ENCODE results near the gene SLC25A48.

Gene SLC25A48

DNA sequence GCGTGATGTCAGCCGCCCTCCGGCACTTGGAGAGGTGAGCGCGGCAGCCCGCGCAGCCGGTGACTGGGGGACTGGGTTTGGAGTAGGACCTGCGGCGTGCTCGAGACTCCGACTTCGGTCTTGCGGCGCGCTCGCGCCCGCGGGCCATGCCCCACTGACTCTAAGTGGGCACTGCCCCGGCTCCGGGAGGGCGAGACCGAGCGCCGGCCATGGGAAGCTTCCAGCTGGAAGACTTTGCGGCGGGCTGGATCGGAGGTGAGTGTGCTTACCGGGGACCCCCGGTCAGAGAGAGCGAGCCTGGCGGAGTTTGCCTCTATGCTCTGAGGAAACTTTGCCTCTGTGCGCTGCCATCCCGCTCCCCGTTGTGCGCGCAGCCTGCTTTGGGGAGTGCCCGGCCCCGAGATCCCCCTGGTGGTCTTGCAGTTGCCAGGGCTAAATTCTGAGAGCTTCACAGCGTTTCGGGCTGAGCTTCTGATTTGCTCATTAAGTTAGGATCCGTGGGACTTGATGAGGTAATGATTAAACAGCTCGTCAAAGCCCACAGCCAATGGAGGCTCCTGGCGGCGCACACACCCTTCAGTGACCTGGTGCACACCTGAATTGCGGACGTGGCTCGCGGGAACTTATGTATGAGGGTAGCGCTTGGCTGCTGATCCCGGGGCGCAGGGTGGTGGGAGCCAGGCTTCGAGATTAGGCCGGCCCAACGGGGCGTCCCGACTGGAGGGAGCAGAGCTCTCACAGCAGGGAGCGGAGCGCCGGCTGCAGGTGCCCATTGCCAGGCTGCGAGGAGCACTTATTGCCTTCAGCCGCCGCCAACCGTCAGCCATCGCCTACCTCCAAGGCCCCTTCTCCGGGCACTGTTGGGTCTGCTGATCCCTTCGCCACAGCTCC is at the start of gene SLC25A48:
SLC25A48 (plus strand) TSS at position 25 of the 891 bp plus-strand sequence; CDS start at position 210, 185 bp downstream.
- peak within 1 kb of the TSS; percentile 75 for H3K4me3 ChIP-seq (ENCODE audit: low read length)
- H3K27me3 ChIP-seq (replicated peaks; ENCODE audit: control insufficient read depth, insufficient read depth, low read length), result peaks cover 79% of the 10 kb centered on the region
- peak; percentile 61 for DNase-seq (ENCODE audit: low read depth)
- peaks cover 4% of the 10 kb centered on the region for H3K4me1 ChIP-seq (ENCODE audit: control insufficient read depth, insufficient read depth, low read length)
- H3K36me3 ChIP-seq (ENCODE audit: control insufficient read depth, insufficient read depth, low read length, severe bottlenecking), result no peaks in the 10 kb centered on the region
- H3K9ac ChIP-seq (ENCODE audit: low read length), result no peak within 1 kb of the TSS
- H3K9me3 ChIP-seq (ENCODE audit: control insufficient read depth, low read length), result peaks cover 9% of the 10 kb centered on the region

GRCh38 chr5:135800656-135801055 is 33.8 kb upstream of the SLC25A48 start:
- no peak for DNase-seq (ENCODE audit: low read depth)
- no peak overlapping the region for H3K4me3 ChIP-seq (ENCODE audit: low read length)
- H3K36me3 ChIP-seq (ENCODE audit: control insufficient read depth, insufficient read depth, low read length, severe bottlenecking), result no peaks in the 10 kb centered on the region
- no peaks in the 10 kb centered on the region for H3K9me3 ChIP-seq (ENCODE audit: control insufficient read depth, low read length)
- peaks cover 30% of the 10 kb centered on the region for H3K27me3 ChIP-seq (replicated peaks; ENCODE audit: control insufficient read depth, insufficient read depth, low read length)
- no peaks in the 10 kb centered on the region for H3K4me1 ChIP-seq (ENCODE audit: control insufficient read depth, insufficient read depth, low read length)
- H3K9ac ChIP-seq (ENCODE audit: low read length), result no peak overlapping the region

DNA sequence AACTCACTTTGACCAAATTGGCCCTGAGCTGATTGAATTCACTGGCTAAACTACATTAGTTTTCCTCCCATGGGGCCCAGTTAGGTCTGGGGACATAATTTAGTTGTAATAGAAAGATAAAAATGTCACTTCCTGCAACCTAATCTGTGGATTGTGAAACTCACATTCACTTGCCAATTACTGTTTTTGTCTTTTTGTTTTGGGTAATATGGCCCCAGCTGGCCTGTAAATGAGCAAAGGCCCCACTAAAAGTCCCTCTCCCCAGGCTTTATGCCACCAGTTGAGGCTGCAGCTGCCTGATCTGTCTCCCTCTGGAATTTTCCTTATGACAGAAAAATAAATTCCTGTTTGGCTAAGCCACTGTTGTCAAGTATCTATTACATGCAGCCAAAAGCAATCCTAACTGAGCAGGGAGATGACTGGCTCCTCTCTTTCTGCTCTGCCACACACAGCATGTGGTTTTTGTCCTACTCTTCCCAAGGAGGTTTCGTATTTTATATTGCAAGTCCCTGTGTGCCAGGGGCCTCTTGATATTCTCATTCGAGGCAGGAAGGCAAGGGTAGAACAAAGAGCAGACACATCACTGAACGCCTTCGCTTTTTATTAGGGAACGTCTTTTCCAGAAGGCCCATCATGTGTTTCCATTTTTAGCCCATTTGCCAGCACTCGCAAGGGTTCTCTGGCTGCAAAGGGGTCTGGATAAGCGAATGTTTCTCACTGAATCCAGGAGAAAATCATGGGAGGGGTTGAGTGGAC is 24.1 kb upstream of the SLC25A48 start:
- H3K9me3 ChIP-seq (ENCODE audit: control insufficient read depth, low read length), result peaks cover 6% of the 10 kb centered on the region
- H3K4me3 ChIP-seq (ENCODE audit: low read length), result no peak overlapping the region
- no peak overlapping the region for H3K9ac ChIP-seq (ENCODE audit: low read length)
- H3K4me1 ChIP-seq (ENCODE audit: control insufficient read depth, insufficient read depth, low read length), result peaks cover 15% of the 10 kb centered on the region
- H3K36me3 ChIP-seq (ENCODE audit: control insufficient read depth, insufficient read depth, low read length, severe bottlenecking), result no peaks in the 10 kb centered on the region
- DNase-seq (ENCODE audit: low read depth), result no peak
- H3K27me3 ChIP-seq (replicated peaks; ENCODE audit: control insufficient read depth, insufficient read depth, low read length), result peaks cover 26% of the 10 kb centered on the region

GRCh38 chr5:135811007-135811406 is 23.5 kb upstream of the SLC25A48 start:
- H3K4me3 ChIP-seq (ENCODE audit: low read length), result no peak overlapping the region
- H3K9me3 ChIP-seq (ENCODE audit: control insufficient read depth, low read length), result peaks cover 6% of the 10 kb centered on the region
- DNase-seq (ENCODE audit: low read depth), result no peak
- H3K4me1 ChIP-seq (ENCODE audit: control insufficient read depth, insufficient read depth, low read length), result peaks cover 15% of the 10 kb centered on the region
- H3K36me3 ChIP-seq (ENCODE audit: control insufficient read depth, insufficient read depth, low read length, severe bottlenecking), result no peaks in the 10 kb centered on the region
- no peak overlapping the region for H3K9ac ChIP-seq (ENCODE audit: low read length)
- H3K27me3 ChIP-seq (replicated peaks; ENCODE audit: control insufficient read depth, insufficient read depth, low read length), result peaks cover 26% of the 10 kb centered on the region

GRCh38 chr5:135813758-135814157 is 20.7 kb upstream of the SLC25A48 start:
- peaks cover 15% of the 10 kb centered on the region for H3K4me1 ChIP-seq (ENCODE audit: control insufficient read depth, insufficient read depth, low read length)
- no peak overlapping the region for H3K4me3 ChIP-seq (ENCODE audit: low read length)
- H3K9ac ChIP-seq (ENCODE audit: low read length), result no peak overlapping the region
- no peak for DNase-seq (ENCODE audit: low read depth)
- peaks cover 39% of the 10 kb centered on the region for H3K27me3 ChIP-seq (replicated peaks; ENCODE audit: control insufficient read depth, insufficient read depth, low read length)
- peaks cover 11% of the 10 kb centered on the region for H3K9me3 ChIP-seq (ENCODE audit: control insufficient read depth, low read length)
- no peaks in the 10 kb centered on the region for H3K36me3 ChIP-seq (ENCODE audit: control insufficient read depth, insufficient read depth, low read length, severe bottlenecking)

DNA sequence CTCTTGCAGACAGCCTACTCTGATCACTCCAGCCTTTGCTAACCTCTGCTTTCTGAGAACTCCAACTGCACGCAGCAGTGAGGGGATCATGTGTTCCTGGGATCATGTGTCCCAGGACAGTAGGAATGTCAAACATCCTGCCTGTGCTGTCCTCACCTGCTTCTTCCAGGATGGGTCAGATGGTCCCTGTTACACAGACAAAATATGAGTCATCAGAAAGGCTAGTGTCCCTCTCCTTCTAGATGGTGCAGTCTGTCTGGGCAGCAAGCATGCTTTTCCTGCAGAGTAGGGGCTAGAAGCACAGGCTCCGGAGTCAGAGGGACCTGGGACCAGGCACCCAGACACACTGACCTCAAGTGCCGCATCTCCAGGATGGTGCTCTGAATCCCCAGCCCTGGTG is 20.1 kb upstream of the SLC25A48 start:
- no peak for DNase-seq (ENCODE audit: low read depth)
- no peaks in the 10 kb centered on the region for H3K36me3 ChIP-seq (ENCODE audit: control insufficient read depth, insufficient read depth, low read length, severe bottlenecking)

GRCh38 chr5:135814812-135815211 is 19.7 kb upstream of the SLC25A48 start:
- DNase-seq (ENCODE audit: low read depth), result no peak
- Histone ChIP-seq H3K27me3 (replicated peaks; ENCODE audit: control insufficient read depth, insufficient read depth, low read length) (peaks cover 39% of the 10 kb centered on the region), H3K9me3 (ENCODE audit: control insufficient read depth, low read length) (peaks cover 11% of the 10 kb centered on the region), H3K4me3 (ENCODE audit: low read length) (no peak overlapping the region), H3K4me1 (ENCODE audit: control insufficient read depth, insufficient read depth, low read length) (peaks cover 11% of the 10 kb centered on the region), H3K36me3 (ENCODE audit: control insufficient read depth, insufficient read depth, low read length, severe bottlenecking) (no peaks in the 10 kb centered on the region), H3K9ac (ENCODE audit: low read length) (no peak overlapping the region)

More for the DNA sequence above, 20.1 kb upstream of the SLC25A48 start:
- peaks cover 11% of the 10 kb centered on the region for H3K9me3 ChIP-seq (ENCODE audit: control insufficient read depth, low read length)
- peaks cover 39% of the 10 kb centered on the region for H3K27me3 ChIP-seq (replicated peaks; ENCODE audit: control insufficient read depth, insufficient read depth, low read length)
- peaks cover 15% of the 10 kb centered on the region for H3K4me1 ChIP-seq (ENCODE audit: control insufficient read depth, insufficient read depth, low read length)
- no peak overlapping the region for H3K9ac ChIP-seq (ENCODE audit: low read length)
- no peak overlapping the region for H3K4me3 ChIP-seq (ENCODE audit: low read length)

GRCh38 chr5:135821061-135821801 is 13.2 kb upstream of the SLC25A48 start:
- Histone ChIP-seq H3K9me3 (ENCODE audit: control insufficient read depth, low read length) (peaks cover 5% of the 10 kb centered on the region), H3K4me1 (ENCODE audit: control insufficient read depth, insufficient read depth, low read length) (no peaks in the 10 kb centered on the region), H3K27me3 (replicated peaks; ENCODE audit: control insufficient read depth, insufficient read depth, low read length) (peaks cover 27% of the 10 kb centered on the region), H3K4me3 (ENCODE audit: low read length) (no peak overlapping the region), H3K9ac (ENCODE audit: low read length) (no peak overlapping the region), H3K36me3 (ENCODE audit: control insufficient read depth, insufficient read depth, low read length, severe bottlenecking) (no peaks in the 10 kb centered on the region)
- no peak for DNase-seq (ENCODE audit: low read depth)

- no peaks in the 10 kb centered on the region for H3K36me3 ChIP-seq (ENCODE audit: control insufficient read depth, insufficient read depth, low read length, severe bottlenecking)
- H3K9ac ChIP-seq (ENCODE audit: low read length), result no peak overlapping the region
- peaks cover 31% of the 10 kb centered on the region for H3K27me3 ChIP-seq (replicated peaks; ENCODE audit: control insufficient read depth, insufficient read depth, low read length)
- H3K9me3 ChIP-seq (ENCODE audit: control insufficient read depth, low read length), result peaks cover 5% of the 10 kb centered on the region
- no peak overlapping the region for H3K4me3 ChIP-seq (ENCODE audit: low read length)
- no peaks in the 10 kb centered on the region for H3K4me1 ChIP-seq (ENCODE audit: control insufficient read depth, insufficient read depth, low read length)
- no peak for DNase-seq (ENCODE audit: low read depth)
Observed at GRCh38 chr5:135821802-135822201, 12.7 kb upstream of the SLC25A48 start.

GRCh38 chr5:135822286-135822685 is 12.2 kb upstream of the SLC25A48 start:
- Histone ChIP-seq H3K9me3 (ENCODE audit: control insufficient read depth, low read length) (peaks cover 5% of the 10 kb centered on the region), H3K4me3 (ENCODE audit: low read length) (no peak overlapping the region), H3K9ac (ENCODE audit: low read length) (no peak overlapping the region), H3K27me3 (replicated peaks; ENCODE audit: control insufficient read depth, insufficient read depth, low read length) (peaks cover 33% of the 10 kb centered on the region), H3K36me3 (ENCODE audit: control insufficient read depth, insufficient read depth, low read length, severe bottlenecking) (no peaks in the 10 kb centered on the region), H3K4me1 (ENCODE audit: control insufficient read depth, insufficient read depth, low read length) (no peaks in the 10 kb centered on the region)
- DNase-seq (ENCODE audit: low read depth), result no peak

GRCh38 chr5:135822959-135823358 is 11.5 kb upstream of the SLC25A48 start:
- Histone ChIP-seq H3K36me3 (ENCODE audit: control insufficient read depth, insufficient read depth, low read length, severe bottlenecking) (no peaks in the 10 kb centered on the region), H3K4me1 (ENCODE audit: control insufficient read depth, insufficient read depth, low read length) (no peaks in the 10 kb centered on the region), H3K9ac (ENCODE audit: low read length) (no peak overlapping the region), H3K27me3 (replicated peaks; ENCODE audit: control insufficient read depth, insufficient read depth, low read length) (peaks cover 30% of the 10 kb centered on the region), H3K4me3 (ENCODE audit: low read length) (no peak overlapping the region), H3K9me3 (ENCODE audit: control insufficient read depth, low read length) (peaks cover 3% of the 10 kb centered on the region)
- DNase-seq (ENCODE audit: low read depth), result no peak

Data from adipocyte (in vitro differentiated cells).